MCF 10A (cell line): Measurements from ENCODE around the gene SELENOF. TPM values are rescaled to one million over a fixed set of nuclear protein-coding genes. Genes with fewer than 3 reads are reported as not detected.

Experiments used
- BruUV-seq: library from RNA; stranded (reverse); fragments of 400-500 nt; replicated peaks from 2 replicates; lab custom pipeline; 2021; lab: Mats Ljungman, UMichigan
- CTCF ChIA-PET: fragments of 300-600 bp; sonication (Branson Sonifier 250); formaldehyde crosslinking; extraction: SDS; loops from one replicate; lab custom pipeline; 2021; ENCODE audit warnings: antibody characterized with exemption, inconsistent platforms; lab: Yijun Ruan, JAX
- POLR2A ChIA-PET: fragments of 300-600, 350-650 bp; sonication (Branson Sonifier 250); formaldehyde crosslinking; extraction: SDS; loops from one replicate; lab custom pipeline; 2020; ENCODE audit warnings: antibody characterized with exemption, inconsistent platforms; lab: Yijun Ruan, JAX
- DNase-seq: peaks from one replicate; pipeline ENCODE4 v3.0.0-alpha.2; 2018; ENCODE audit not compliant: unreplicated experiment
- H3K27ac Mint-ChIP-seq: one replicate; pipeline ENCODE4 v1.8.0; 2022; ENCODE audit warnings: mild to moderate bottlenecking, low read depth, mixed read lengths; ENCODE audit not compliant: unreplicated experiment
- H3K27me3 Mint-ChIP-seq: one replicate; pipeline ENCODE4 v1.8.0; 2022; ENCODE audit warnings: mixed read lengths; ENCODE audit not compliant: insufficient read depth, unreplicated experiment
- H3K36me3 Mint-ChIP-seq: one replicate; pipeline ENCODE4 v1.8.0; 2022; ENCODE audit warnings: mild to moderate bottlenecking, moderate library complexity, mixed read lengths; ENCODE audit not compliant: insufficient read depth, unreplicated experiment
- H3K4me1 Mint-ChIP-seq: one replicate; pipeline ENCODE4 v1.8.0; 2022; ENCODE audit warnings: mixed read lengths; ENCODE audit not compliant: insufficient read depth, unreplicated experiment
- H3K4me3 Mint-ChIP-seq: one replicate; pipeline ENCODE4 v1.8.0; 2022; ENCODE audit warnings: mild to moderate bottlenecking, moderate library complexity, mixed read lengths; ENCODE audit not compliant: unreplicated experiment
- H3K9me3 Mint-ChIP-seq: one replicate; pipeline ENCODE4 v1.8.0; 2022; ENCODE audit warnings: mixed read lengths; ENCODE audit not compliant: unreplicated experiment
- CTCF ChIP-seq: fragments of 200-600 bp; IDR thresholded peaks from one replicate; pipeline ENCODE4 v1.8.0; 2022; ENCODE audit warnings: antibody characterized with exemption, mild to moderate bottlenecking; ENCODE audit not compliant: unreplicated experiment
- intact Hi-C: fragments of 100-400 bp; cut with micrococcal nuclease; formaldehyde crosslinking; loops from 2 replicates; pipeline ENCODE4 v1.14.1; 2022
- total RNA-seq: library from RNA; stranded (reverse); gene quantifications from 2 replicates; pipeline ENCODE4 v1.2.3, GENCODE V29; 2022

Gene SELENOF
- total RNA-seq, 1 experiment from 2014 or later = 227 TPM

- H3K4me3 Mint-ChIP-seq = no peak overlapping the region
- ChIA-PET CTCF (interaction anchor here (0.7 to 1.1 kb wide), 4 partner anchors 9 to 251 kb away, joined by 3 to 6 read pairs (median 4); no protein-coding TSS in a partner anchor), POLR2A (interaction anchor here (0.7 to 1.5 kb wide), 4 partner anchors 13 to 253 kb away, joined by 3 to 4 read pairs (median 3); no protein-coding TSS in a partner anchor)
- TF ChIP-seq CTCF = no peak
- no TSS peak for BruUV-seq
- no peaks in the 10 kb centered on the region for H3K27me3 Mint-ChIP-seq
- intact Hi-C loops = no loop called here
- no peak overlapping the region for H3K27ac Mint-ChIP-seq
- DNase-seq = no peak
- H3K9me3 Mint-ChIP-seq = no peaks in the 10 kb centered on the region
- H3K36me3 Mint-ChIP-seq = no peaks in the 10 kb centered on the region
- no peaks in the 10 kb centered on the region for H3K4me1 Mint-ChIP-seq
Observed at GRCh38 chr1:86956221-86956620, 42.3 kb upstream of the SELENOF start.

- Mint-ChIP-seq H3K4me1 (no peaks in the 10 kb centered on the region), H3K9me3 (no peaks in the 10 kb centered on the region), H3K36me3 (no peaks in the 10 kb centered on the region), H3K4me3 (no peak overlapping the region), H3K27me3 (no peaks in the 10 kb centered on the region), H3K27ac (no peak overlapping the region)
- BruUV-seq = no TSS peak
- CTCF ChIA-PET = interaction anchor here (0.7 to 1.1 kb wide), 4 partner anchors 9 to 250 kb away, joined by 3 to 6 read pairs (median 4); no protein-coding TSS in a partner anchor
- no peak for DNase-seq
- no peak for TF ChIP-seq CTCF
- intact Hi-C loops = no loop called here
- POLR2A ChIA-PET = interaction anchor here (1.0 to 1.5 kb wide), 3 partner anchors 13 to 252 kb away, joined by 3 to 4 read pairs (median 3); no protein-coding TSS in a partner anchor
Observed at GRCh38 chr1:86955678-86956077, 41.8 kb upstream of the SELENOF start.

GRCh38 chr1:86953167-86953566, 39.2 kb upstream of the SELENOF start:
- Mint-ChIP-seq H3K27me3 (no peaks in the 10 kb centered on the region), H3K9me3 (no peaks in the 10 kb centered on the region), H3K4me1 (no peaks in the 10 kb centered on the region), H3K27ac (no peak overlapping the region), H3K36me3 (no peaks in the 10 kb centered on the region), H3K4me3 (no peak overlapping the region)
- intact Hi-C loops = no loop called here
- DNase-seq = no peak
- ChIA-PET POLR2A (interaction anchor here (1.3 kb wide), 1 partner anchor 26 kb away, joined by 3 read pairs; no protein-coding TSS in a partner anchor), CTCF (interaction anchor here (1.0 to 1.6 kb wide), 2 partner anchors 12 to 179 kb away, joined by 4 to 6 read pairs; no protein-coding TSS in a partner anchor)
- no TSS peak for BruUV-seq
- no peak for TF ChIP-seq CTCF

GRCh38 chr1:86951430-86951829, 37.5 kb upstream of the SELENOF start:
- POLR2A ChIA-PET = no interaction called here
- no peak for TF ChIP-seq CTCF
- intact Hi-C loops = no loop called here
- H3K36me3 Mint-ChIP-seq = no peaks in the 10 kb centered on the region
- no TSS peak for BruUV-seq
- CTCF ChIA-PET = interaction anchor here (1.6 kb wide), 1 partner anchor 13 kb away, joined by 6 read pairs; no protein-coding TSS in a partner anchor
- no peak overlapping the region for H3K4me3 Mint-ChIP-seq
- no peaks in the 10 kb centered on the region for H3K9me3 Mint-ChIP-seq
- no peaks in the 10 kb centered on the region for H3K27me3 Mint-ChIP-seq
- DNase-seq = no peak
- H3K4me1 Mint-ChIP-seq = no peaks in the 10 kb centered on the region
- no peak overlapping the region for H3K27ac Mint-ChIP-seq
